ENCODE results near the gene VAV1. TPM values are rescaled to one million over a fixed set of nuclear protein-coding genes. Genes with fewer than 3 reads are reported as not detected.

Gene VAV1
- total and polyA plus RNA-seq, 2 of the 13 experiments (the other 11 are each of a cell fraction or from before 2014, with no cell fraction given), result not detected

DNA sequence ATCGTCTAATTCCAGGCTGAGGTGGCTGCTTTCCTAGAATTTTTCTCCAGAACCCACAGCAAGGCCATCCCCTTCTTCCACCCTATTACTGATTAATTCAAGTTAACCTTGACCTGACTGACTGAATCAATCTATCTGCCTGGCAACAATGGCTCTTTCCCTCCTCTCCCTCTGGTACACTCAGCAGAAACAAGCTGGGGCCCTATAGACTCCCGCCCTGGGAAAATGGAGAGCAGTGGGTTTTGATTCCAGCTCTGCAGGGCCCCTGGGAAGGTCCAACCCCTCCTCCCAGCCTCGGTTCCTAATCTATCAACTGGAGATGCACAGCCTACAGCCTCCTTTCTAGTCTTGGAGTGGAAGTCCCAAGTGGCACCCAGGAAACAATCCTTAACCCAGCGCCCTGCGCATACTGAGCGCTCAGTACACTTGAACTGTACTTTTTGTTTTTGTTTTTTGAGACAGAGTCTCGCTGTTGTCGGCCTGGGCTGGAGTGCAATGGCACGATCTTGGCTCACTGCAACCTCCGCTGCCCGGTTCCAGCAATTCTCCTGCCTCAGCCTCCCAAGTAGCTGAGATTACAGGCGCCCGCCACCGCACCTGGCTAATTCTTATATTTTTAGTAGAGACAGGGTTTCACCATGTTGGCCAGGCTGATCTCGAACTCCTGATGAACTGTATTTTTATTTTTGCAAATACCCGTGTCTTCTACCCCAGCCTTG lies 46.8 kb upstream of the VAV1 start (continued):
- TF ChIP-seq HMGXB4 (CRISPR knock-in tag; IDR thresholded peaks at IDR 0.05; ENCODE audit: borderline replicate concordance in 1 of 2, low read depth in 1 of 2) (no peak; a peak in 1 of 4 replicates), ZNF33B (CRISPR knock-in tag; IDR thresholded peaks at IDR 0.05) (no peak), ZBTB14 (CRISPR knock-in tag; IDR thresholded peaks at IDR 0.05) (no peak), DR1 (CRISPR knock-in tag; IDR thresholded peaks at IDR 0.05) (no peak), FOSL1 (CRISPR knock-in tag; IDR thresholded peaks at IDR 0.05; ENCODE audit: borderline replicate concordance) (no peak), ZBTB44 (CRISPR knock-in tag; IDR thresholded peaks at IDR 0.05) (no peak), SALL1 (CRISPR knock-in tag; IDR thresholded peaks at IDR 0.05) (peak; percentile 39), GATAD2A (CRISPR knock-in tag; IDR thresholded peaks at IDR 0.05) (peak; percentile 72), FOXK1 (CRISPR knock-in tag; IDR thresholded peaks at IDR 0.05; ENCODE audit: borderline replicate concordance, low read depth) (no peak), MBNL3 (CRISPR knock-in tag; conservative IDR thresholded peaks at IDR 0.05) (no peak), TAF15 (IDR thresholded peaks at IDR 0.05; ENCODE audit: low read depth, low read length, poor library complexity, severe bottlenecking) (no peak), LCORL (IDR thresholded peaks at IDR 0.05) (no peak), LCORL (CRISPR knock-in tag; IDR thresholded peaks at IDR 0.05) (0 out of 2 replicates have a peak, but pooled peaks have one; percentile 48), POLR2A (IDR thresholded peaks at IDR 0.05; ENCODE audit: insufficient read depth in 1 of 2, low read depth in 2 of 2, low read length in 2 of 2) (peak in 1 of 2 experiments; percentile 42; a peak in 2 of 4 replicates), ZNF841 (CRISPR knock-in tag; IDR thresholded peaks at IDR 0.05; ENCODE audit: borderline replicate concordance) (no peak), ZNF251 (CRISPR knock-in tag; IDR thresholded peaks at IDR 0.05) (no peak), ZNF775 (CRISPR knock-in tag; IDR thresholded peaks at IDR 0.05; ENCODE audit: borderline replicate concordance) (no peak)
- TF ChIP-seq, protein P1, sequence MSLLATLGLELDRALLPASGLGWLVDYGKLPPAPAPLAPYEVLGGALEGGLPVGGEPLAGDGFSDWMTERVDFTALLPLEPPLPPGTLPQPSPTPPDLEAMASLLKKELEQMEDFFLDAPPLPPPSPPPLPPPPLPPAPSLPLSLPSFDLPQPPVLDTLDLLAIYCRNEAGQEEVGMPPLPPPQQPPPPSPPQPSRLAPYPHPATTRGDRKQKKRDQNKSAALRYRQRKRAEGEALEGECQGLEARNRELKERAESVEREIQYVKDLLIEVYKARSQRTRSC (CRISPR knock-in tag; IDR thresholded peaks at IDR 0.05; ENCODE audit: low read depth), result no peak
